HAP-1 (cell line): ENCODE results near the gene HNRNPLL.
"Not testable (repeated sequence)": the region's sequence is repeated elsewhere in the genome, so short reads cannot be mapped to it uniquely, and the experiment has no call there.

Experiments
- DNase-seq, 2 experiments: peaks; one replicate each; pipeline ENCODE4 v3.0.0-alpha.2; 2016 to 2020; ENCODE audit warnings: low spot score in 2 of 2
- H3K27me3 ChIP-seq: fragments of 250-450 bp; sonication (Bioruptor Pico); 2 replicates; pipeline ENCODE4 v1.5.1; 2020; ENCODE audit warnings: low read depth, mild to moderate bottlenecking, moderate library complexity
- H3K36me3 ChIP-seq: fragments of 250-450 bp; sonication (Bioruptor Pico); replicated peaks from 2 replicates; pipeline ENCODE4 v1.5.1; 2020; ENCODE audit warnings: mild to moderate bottlenecking
- H3K4me1 ChIP-seq: fragments of 250-450 bp; sonication (Bioruptor Pico); 2 replicates; pipeline ENCODE4 v1.5.1; 2020; ENCODE audit warnings: mild to moderate bottlenecking
- H3K4me3 ChIP-seq: fragments of 250-450 bp; sonication (Bioruptor Pico); 2 replicates; pipeline ENCODE4 v1.5.1; 2020; ENCODE audit warnings: mild to moderate bottlenecking, moderate library complexity
- H3K9me3 ChIP-seq: fragments of 250-450 bp; sonication (Bioruptor Pico); 2 replicates; pipeline ENCODE4 v1.5.1; 2020; ENCODE audit warnings: mild to moderate bottlenecking, moderate library complexity
- in situ Hi-C: fragments of 300-500 bp; cut with MboI; formaldehyde crosslinking; loops from 3 replicates; pipeline ENCODE4 v1.14.3; 2020; ENCODE audit warnings: low sequenced_read_pairs, inconsistent platforms, mixed read lengths

HNRNPLL gene

GRCh38 chr2:38609246-38609645, 6.5 kb upstream of the HNRNPLL start:
- not testable (repeated sequence) for H3K36me3 ChIP-seq, H3K4me3 ChIP-seq, DNase-seq, H3K27me3 ChIP-seq, H3K9me3 ChIP-seq
- in situ Hi-C loops, result loop anchor here (10.0 kb wide), 1 partner anchor 126 kb away; no protein-coding TSS in a partner anchor
- H3K4me1 ChIP-seq, result peaks cover 11% of the 10 kb centered on the region

- no peak for DNase-seq
- Histone ChIP-seq H3K36me3 (no peaks in the 10 kb centered on the region), H3K27me3 (no peaks in the 10 kb centered on the region), H3K4me3 (no peak overlapping the region), H3K9me3 (no peaks in the 10 kb centered on the region), H3K4me1 (peaks cover 11% of the 10 kb centered on the region)
- in situ Hi-C loops, result loop anchor here (10.0 kb wide), 1 partner anchor 126 kb away; no protein-coding TSS in a partner anchor
Measured at GRCh38 chr2:38608755-38609154, 6.0 kb upstream of the HNRNPLL start.

- Histone ChIP-seq H3K9me3 (no peaks in the 10 kb centered on the region), H3K27me3 (no peaks in the 10 kb centered on the region), H3K36me3 (no peaks in the 10 kb centered on the region), H3K4me3 (no peak overlapping the region), H3K4me1 (peaks cover 17% of the 10 kb centered on the region)
- no peak for DNase-seq
- in situ Hi-C loops, result loop anchor here (10.0 kb wide), 1 partner anchor 129 kb away; no protein-coding TSS in a partner anchor
Measured at GRCh38 chr2:38605298-38605830, 2.6 kb upstream of the HNRNPLL start.

- Histone ChIP-seq H3K9me3 (no peaks in the 10 kb centered on the region), H3K4me1 (peaks cover 32% of the 10 kb centered on the region), H3K4me3 (peak overlapping the region; percentile 83), H3K27me3 (no peaks in the 10 kb centered on the region), H3K36me3 (no peaks in the 10 kb centered on the region)
- in situ Hi-C loops, result loop anchor here (10.0 kb wide), 1 partner anchor 131 kb away; no protein-coding TSS in a partner anchor
- peak; percentile 78 to 88 for DNase-seq
Measured at GRCh38 chr2:38603402-38604290, 918 bp upstream of the HNRNPLL start.

- Histone ChIP-seq H3K4me1 (peaks cover 32% of the 10 kb centered on the region), H3K9me3 (no peaks in the 10 kb centered on the region), H3K36me3 (no peaks in the 10 kb centered on the region), H3K4me3 (peak overlapping the region; percentile 83), H3K27me3 (no peaks in the 10 kb centered on the region)
- in situ Hi-C loops, result loop anchor here (10.0 kb wide), 1 partner anchor 133 kb away; no protein-coding TSS in a partner anchor
- DNase-seq, result peak in 1 of 2 experiments; percentile 45
Measured at GRCh38 chr2:38602136-38602731, 494 bp downstream of the HNRNPLL start.

- Histone ChIP-seq H3K27me3 (no peaks in the 10 kb centered on the region), H3K4me1 (peaks cover 33% of the 10 kb centered on the region), H3K9me3 (no peaks in the 10 kb centered on the region), H3K36me3 (no peaks in the 10 kb centered on the region), H3K4me3 (peak overlapping the region; percentile 83)
- in situ Hi-C loops, result loop anchor here (10.0 kb wide), 1 partner anchor 133 kb away; no protein-coding TSS in a partner anchor
- peak in 1 of 2 experiments; percentile 73 for DNase-seq
Measured at GRCh38 chr2:38601463-38602135, 1.1 kb downstream of the HNRNPLL start.

- Histone ChIP-seq H3K9me3 (no peaks in the 10 kb centered on the region), H3K27me3 (no peaks in the 10 kb centered on the region), H3K36me3 (no peaks in the 10 kb centered on the region), H3K4me1 (peaks cover 33% of the 10 kb centered on the region), H3K4me3 (peak overlapping the region; percentile 83)
- DNase-seq, result peak in 1 of 2 experiments; percentile 23
- in situ Hi-C loops, result loop anchor here (10.0 kb wide), 1 partner anchor 134 kb away; no protein-coding TSS in a partner anchor
Measured at GRCh38 chr2:38600921-38601455, 1.7 kb downstream of the HNRNPLL start.

GRCh38 chr2:38600242-38600891, 2.4 kb downstream of the HNRNPLL start:
- Histone ChIP-seq H3K4me1 (peaks cover 33% of the 10 kb centered on the region), H3K9me3 (no peaks in the 10 kb centered on the region), H3K36me3 (no peaks in the 10 kb centered on the region), H3K27me3 (no peaks in the 10 kb centered on the region), H3K4me3 (peak overlapping the region; percentile 83)
- peak; percentile 20 to 64 for DNase-seq
- in situ Hi-C loops, result loop anchor here (10.0 kb wide), 1 partner anchor 134 kb away; no protein-coding TSS in a partner anchor

GRCh38 chr2:38599706-38600105, 3.0 kb downstream of the HNRNPLL start:
- in situ Hi-C loops, result loop anchor here (10.0 kb wide), 1 partner anchor 135 kb away; no protein-coding TSS in a partner anchor
- Histone ChIP-seq H3K4me3 (peak overlapping the region; percentile 83), H3K9me3 (no peaks in the 10 kb centered on the region), H3K4me1 (peaks cover 33% of the 10 kb centered on the region), H3K36me3 (no peaks in the 10 kb centered on the region), H3K27me3 (no peaks in the 10 kb centered on the region)
- peak in 1 of 2 experiments; percentile 22 for DNase-seq

GRCh38 chr2:38598991-38599295, 3.8 kb downstream of the HNRNPLL start:
- H3K4me1 ChIP-seq, result peaks cover 33% of the 10 kb centered on the region
- no peak for DNase-seq
- H3K36me3 ChIP-seq, result no peaks in the 10 kb centered on the region
- in situ Hi-C loops, result no loop called here
- H3K27me3 ChIP-seq, result no peaks in the 10 kb centered on the region
- H3K4me3 ChIP-seq, result no peak overlapping the region
- H3K9me3 ChIP-seq, result no peaks in the 10 kb centered on the region

GRCh38 chr2:38598200-38598990, 4.3 kb downstream of the HNRNPLL start:
- Histone ChIP-seq H3K27me3 (no peaks in the 10 kb centered on the region), H3K36me3 (no peaks in the 10 kb centered on the region), H3K9me3 (no peaks in the 10 kb centered on the region), H3K4me3 (no peak overlapping the region), H3K4me1 (peaks cover 31% of the 10 kb centered on the region)
- DNase-seq, result no peak
- in situ Hi-C loops, result no loop called here

GRCh38 chr2:38597115-38597514, 5.6 kb downstream of the HNRNPLL start:
- no peak for DNase-seq
- no peaks in the 10 kb centered on the region for H3K9me3 ChIP-seq
- no peak overlapping the region for H3K4me3 ChIP-seq
- no peaks in the 10 kb centered on the region for H3K27me3 ChIP-seq
- in situ Hi-C loops, result no loop called here
- H3K4me1 ChIP-seq, result peaks cover 42% of the 10 kb centered on the region
- no peaks in the 10 kb centered on the region for H3K36me3 ChIP-seq
